ENCODE measurements around the gene CDK10.

CDK10 gene

DNA sequence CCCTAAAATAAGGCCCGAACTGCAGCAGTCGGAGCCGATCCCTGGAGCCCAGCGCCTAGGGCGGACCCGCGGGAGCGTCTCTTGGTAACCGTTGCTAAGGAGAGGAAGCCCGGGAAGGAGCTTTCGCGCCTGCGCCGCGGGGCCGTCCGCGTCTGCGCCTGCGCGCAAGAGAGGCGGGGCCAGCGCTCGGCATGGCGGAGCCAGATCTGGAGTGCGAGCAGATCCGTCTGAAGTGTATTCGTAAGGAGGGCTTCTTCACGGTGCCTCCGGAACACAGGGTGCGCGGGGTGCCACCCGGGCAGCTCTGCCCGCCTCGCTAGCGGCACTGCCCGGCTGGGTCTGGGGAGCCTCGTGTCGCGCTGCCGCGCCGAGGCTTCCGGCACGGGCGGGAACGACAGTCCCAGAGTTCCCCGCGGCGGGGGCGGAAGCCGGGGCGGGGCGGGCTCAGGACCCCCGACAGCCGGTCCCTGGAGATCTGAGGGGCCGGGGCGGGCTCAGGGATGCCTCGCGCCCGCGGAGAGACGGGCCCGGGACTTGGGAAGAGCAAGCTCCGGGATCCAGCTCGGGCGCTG, at the start of gene CDK10:
Gene CDK10, plus strand, starts transcription at position 170 of the 572 bp plus-strand sequence. Its CDS starts 22 bp downstream, at position 192.
- Histone ChIP-seq H3K9ac (ENCODE audit: low read length) (peak within 1 kb of the TSS; percentile 96), H3K4me3 (ENCODE audit: low read depth, low read length) (peak within 1 kb of the TSS; percentile 84), H3K36me3 (ENCODE audit: control insufficient read depth, insufficient read depth, low read length) (peaks cover 42% of the 10 kb centered on the region), H3K9me3 (ENCODE audit: control insufficient read depth, insufficient read depth, low read depth, low read length) (peaks cover 29% of the 10 kb centered on the region), H3K4me1 (ENCODE audit: control insufficient read depth, insufficient read depth, low read length) (no peaks in the 10 kb centered on the region), H3K27ac (ENCODE audit: low read depth, low read length) (peak within 1 kb of the TSS; percentile 70; the same call in 1 of the 2 replicates), H3K27me3 (ENCODE audit: control insufficient read depth, insufficient read depth, low read length) (no peaks in the 10 kb centered on the region)

DNA sequence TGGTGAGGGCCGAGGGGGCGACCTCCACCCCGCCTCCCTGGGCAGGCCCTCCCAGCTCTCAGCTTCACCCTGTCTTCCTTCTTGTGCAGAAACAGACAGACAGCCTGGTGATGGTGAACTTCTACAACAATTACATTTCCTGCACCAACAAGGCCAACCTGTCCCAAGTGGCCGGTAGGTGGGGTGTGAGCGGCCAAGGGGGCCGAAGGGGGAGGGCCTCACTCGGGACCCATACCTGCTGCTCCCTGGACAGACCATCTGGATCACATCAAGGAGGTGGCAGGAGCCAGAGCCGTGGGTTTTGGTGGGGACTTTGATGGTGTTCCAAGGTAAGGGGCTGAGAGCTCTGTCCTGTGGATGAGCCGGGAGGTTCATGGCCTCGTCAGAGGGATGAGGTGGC, 49.1 kb upstream of the CDK10 start:
- H3K36me3 ChIP-seq (ENCODE audit: control insufficient read depth, insufficient read depth, low read length): no peaks in the 10 kb centered on the region
- no peaks in the 10 kb centered on the region for H3K9me3 ChIP-seq (ENCODE audit: control insufficient read depth, insufficient read depth, low read depth, low read length)
- H3K27me3 ChIP-seq (ENCODE audit: control insufficient read depth, insufficient read depth, low read length): peaks cover 17% of the 10 kb centered on the region; the same call in 1 of the 2 replicates
- no peak overlapping the region for H3K27ac ChIP-seq (ENCODE audit: low read depth, low read length)
- H3K4me1 ChIP-seq (ENCODE audit: control insufficient read depth, insufficient read depth, low read length): no peaks in the 10 kb centered on the region; the same call in 1 of the 2 replicates
- no peak overlapping the region for H3K9ac ChIP-seq (ENCODE audit: low read length)
- H3K4me3 ChIP-seq (ENCODE audit: low read depth, low read length): no peak overlapping the region

DNA sequence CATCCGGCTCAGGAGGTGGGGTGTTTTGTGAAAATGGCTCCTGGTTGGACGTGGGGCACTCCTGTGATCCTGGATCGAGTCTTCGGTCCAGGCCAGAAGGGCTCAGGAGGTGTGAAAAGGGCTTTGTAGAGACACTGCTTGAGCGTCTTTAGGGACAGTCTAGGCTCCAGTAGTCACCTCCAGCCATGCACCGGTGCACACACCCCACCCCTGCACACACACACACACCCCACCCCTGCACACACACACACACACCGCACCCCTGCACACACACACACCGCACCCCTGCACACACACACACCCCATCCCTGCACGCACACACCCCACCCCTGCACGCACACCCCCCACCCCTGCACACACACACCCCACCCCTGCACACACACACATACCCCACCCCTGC, 48.0 kb upstream of the CDK10 start:
- Histone ChIP-seq H3K36me3 (ENCODE audit: control insufficient read depth, insufficient read depth, low read length) (no peaks in the 10 kb centered on the region), H3K27ac (ENCODE audit: low read depth, low read length) (no peak overlapping the region), H3K27me3 (ENCODE audit: control insufficient read depth, insufficient read depth, low read length) (peaks cover 17% of the 10 kb centered on the region; the same call in 1 of the 2 replicates), H3K9me3 (ENCODE audit: control insufficient read depth, insufficient read depth, low read depth, low read length) (no peaks in the 10 kb centered on the region), H3K4me3 (ENCODE audit: low read depth, low read length) (no peak overlapping the region), H3K9ac (ENCODE audit: low read length) (no peak overlapping the region), H3K4me1 (ENCODE audit: control insufficient read depth, insufficient read depth, low read length) (no peaks in the 10 kb centered on the region; the same call in 1 of the 2 replicates)

DNA sequence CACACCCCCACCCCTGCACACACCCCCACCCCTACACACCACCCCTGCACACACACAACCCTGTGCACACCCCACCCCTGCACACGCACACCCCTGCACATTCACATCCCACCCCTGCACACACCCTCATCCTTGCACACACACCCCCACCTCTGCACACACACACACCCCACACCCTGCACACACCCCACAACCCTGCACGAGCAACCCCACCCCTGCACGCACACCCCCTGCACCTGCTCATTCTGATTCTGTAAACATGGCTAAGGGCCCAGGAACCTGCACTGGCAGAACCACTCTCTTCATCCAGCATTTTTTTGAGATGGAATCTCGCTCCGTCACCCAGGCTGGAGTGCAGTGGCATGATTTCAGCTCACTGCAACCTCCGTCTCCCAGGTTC, 47.1 kb upstream of the CDK10 start:
- H3K27ac ChIP-seq (ENCODE audit: low read depth, low read length): no peak overlapping the region
- no peaks in the 10 kb centered on the region for H3K36me3 ChIP-seq (ENCODE audit: control insufficient read depth, insufficient read depth, low read length)
- H3K9me3 ChIP-seq (ENCODE audit: control insufficient read depth, insufficient read depth, low read depth, low read length): no peaks in the 10 kb centered on the region
- H3K9ac ChIP-seq (ENCODE audit: low read length): no peak overlapping the region
- no peak overlapping the region for H3K4me3 ChIP-seq (ENCODE audit: low read depth, low read length)
- no peaks in the 10 kb centered on the region; the same call in 1 of the 2 replicates for H3K4me1 ChIP-seq (ENCODE audit: control insufficient read depth, insufficient read depth, low read length)
- H3K27me3 ChIP-seq (ENCODE audit: control insufficient read depth, insufficient read depth, low read length): peaks cover 13% of the 10 kb centered on the region; the same call in 1 of the 2 replicates

DNA sequence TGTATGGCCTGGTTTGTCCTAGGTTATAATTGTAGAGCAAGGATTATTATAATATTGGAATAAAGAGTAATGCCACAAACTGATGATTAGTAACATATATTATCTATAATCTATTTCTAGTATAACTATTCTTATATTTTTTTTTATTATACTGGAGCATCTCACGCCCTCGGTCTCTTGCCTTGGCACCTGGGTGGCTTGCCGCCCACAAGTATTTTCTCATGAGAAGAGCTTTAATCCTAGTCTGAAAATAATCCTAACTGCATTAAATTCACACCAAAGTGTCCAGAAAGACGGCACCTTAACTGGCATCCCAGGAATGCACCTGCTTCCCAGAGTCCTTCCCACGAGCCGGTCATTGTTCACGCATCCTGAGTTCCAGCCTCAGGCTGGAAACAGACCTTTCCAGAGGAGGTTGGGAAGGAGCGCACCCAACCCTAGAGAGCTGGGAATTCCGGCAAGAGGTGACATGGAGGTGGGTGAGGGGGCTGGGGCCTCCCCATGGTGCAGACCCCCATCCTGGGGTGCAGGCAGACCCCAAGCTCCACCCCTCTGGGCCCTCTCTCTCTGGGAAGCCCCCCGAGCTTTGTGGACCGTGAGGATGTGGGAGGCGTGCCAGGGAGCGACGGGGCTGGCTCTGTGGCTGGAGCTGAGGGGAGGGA, 44.9 kb upstream of the CDK10 start:
- Histone ChIP-seq H3K4me3 (ENCODE audit: low read depth, low read length) (no peak overlapping the region), H3K9me3 (ENCODE audit: control insufficient read depth, insufficient read depth, low read depth, low read length) (no peaks in the 10 kb centered on the region), H3K27ac (ENCODE audit: low read depth, low read length) (no peak overlapping the region), H3K4me1 (ENCODE audit: control insufficient read depth, insufficient read depth, low read length) (no peaks in the 10 kb centered on the region; the same call in 1 of the 2 replicates), H3K9ac (ENCODE audit: low read length) (no peak overlapping the region), H3K27me3 (ENCODE audit: control insufficient read depth, insufficient read depth, low read length) (no peaks in the 10 kb centered on the region; the same call in 1 of the 2 replicates), H3K36me3 (ENCODE audit: control insufficient read depth, insufficient read depth, low read length) (peaks cover 19% of the 10 kb centered on the region)

DNA sequence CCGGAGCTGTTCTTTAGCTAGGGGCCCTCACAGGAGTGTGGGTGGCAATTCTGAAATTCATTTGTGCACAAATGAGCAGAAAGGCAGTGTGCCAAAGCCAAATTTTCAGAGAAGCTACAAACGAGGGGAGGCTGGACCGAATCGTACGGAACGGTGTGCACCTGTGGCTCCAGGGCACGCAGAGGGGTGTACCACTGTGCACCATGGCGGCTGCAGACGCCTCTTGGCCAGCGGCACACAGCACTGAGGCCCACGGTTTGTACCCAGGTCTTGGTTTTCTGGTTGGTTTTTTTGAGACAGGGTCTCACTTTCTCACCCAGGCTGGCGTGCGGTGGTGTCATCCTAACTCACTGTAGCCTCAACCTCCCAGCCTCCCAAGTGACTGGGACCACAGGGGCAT, 43.9 kb upstream of the CDK10 start:
- H3K4me3 ChIP-seq (ENCODE audit: low read depth, low read length): no peak overlapping the region
- H3K27ac ChIP-seq (ENCODE audit: low read depth, low read length): no peak overlapping the region
- H3K9ac ChIP-seq (ENCODE audit: low read length): no peak overlapping the region
- H3K36me3 ChIP-seq (ENCODE audit: control insufficient read depth, insufficient read depth, low read length): peaks cover 25% of the 10 kb centered on the region
- H3K4me1 ChIP-seq (ENCODE audit: control insufficient read depth, insufficient read depth, low read length): no peaks in the 10 kb centered on the region; the same call in 1 of the 2 replicates
- no peaks in the 10 kb centered on the region; the same call in 1 of the 2 replicates for H3K27me3 ChIP-seq (ENCODE audit: control insufficient read depth, insufficient read depth, low read length)
- H3K9me3 ChIP-seq (ENCODE audit: control insufficient read depth, insufficient read depth, low read depth, low read length): no peaks in the 10 kb centered on the region

DNA sequence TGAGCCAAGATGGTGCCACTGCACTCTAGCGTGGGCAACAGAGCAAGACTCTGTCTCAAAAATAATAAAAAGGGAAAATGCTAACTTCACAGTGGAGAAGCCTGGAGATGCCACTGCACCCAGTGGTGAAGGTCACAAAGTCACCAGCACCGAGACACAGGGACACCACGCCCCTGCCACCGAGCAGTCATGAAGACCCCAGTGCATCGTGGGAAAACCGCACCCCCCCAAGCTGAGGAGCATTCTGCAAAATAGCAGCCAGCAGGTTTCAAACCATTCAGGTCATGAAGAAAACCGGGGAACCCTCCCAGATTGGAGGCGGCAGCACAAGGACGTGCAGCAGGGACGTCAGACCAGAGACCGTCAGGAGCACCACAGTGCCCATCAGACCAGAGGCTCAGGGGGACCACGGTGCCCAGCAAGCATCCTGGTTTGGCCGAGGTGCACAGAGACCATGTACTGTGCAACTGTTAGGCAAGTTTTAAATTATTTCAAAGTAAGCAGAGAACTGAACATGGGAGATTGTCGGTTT, 42.7 kb upstream of the CDK10 start:
- H3K36me3 ChIP-seq (ENCODE audit: control insufficient read depth, insufficient read depth, low read length): peaks cover 30% of the 10 kb centered on the region
- H3K27ac ChIP-seq (ENCODE audit: low read depth, low read length): no peak overlapping the region
- no peaks in the 10 kb centered on the region; the same call in 1 of the 2 replicates for H3K4me1 ChIP-seq (ENCODE audit: control insufficient read depth, insufficient read depth, low read length)
- no peaks in the 10 kb centered on the region for H3K9me3 ChIP-seq (ENCODE audit: control insufficient read depth, insufficient read depth, low read depth, low read length)
- H3K9ac ChIP-seq (ENCODE audit: low read length): no peak overlapping the region
- no peaks in the 10 kb centered on the region for H3K27me3 ChIP-seq (ENCODE audit: control insufficient read depth, insufficient read depth, low read length)
- no peak overlapping the region for H3K4me3 ChIP-seq (ENCODE audit: low read depth, low read length)

DNA sequence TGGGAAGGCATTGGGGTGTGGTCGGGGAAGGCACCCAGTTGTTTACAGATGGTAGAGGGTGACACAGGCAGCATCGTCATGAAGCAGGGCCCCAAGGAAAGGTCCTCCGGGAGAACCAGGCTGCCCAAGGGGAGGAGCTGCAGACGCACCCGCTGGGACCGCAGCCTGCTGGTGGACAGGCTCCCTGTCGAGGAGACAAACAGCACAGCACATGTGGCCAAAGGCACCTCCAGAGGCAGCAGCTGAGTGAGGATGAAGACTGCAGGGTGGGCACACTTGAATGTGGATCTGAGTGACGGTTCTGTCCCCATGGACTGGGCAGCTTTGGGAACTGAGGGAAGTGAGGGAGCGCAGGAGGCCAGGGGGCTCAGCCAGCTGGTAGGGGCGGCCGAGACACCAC, 41.4 kb upstream of the CDK10 start:
- no peaks in the 10 kb centered on the region for H3K9me3 ChIP-seq (ENCODE audit: control insufficient read depth, insufficient read depth, low read depth, low read length)
- no peak overlapping the region for H3K27ac ChIP-seq (ENCODE audit: low read depth, low read length)
- H3K27me3 ChIP-seq (ENCODE audit: control insufficient read depth, insufficient read depth, low read length): no peaks in the 10 kb centered on the region
- no peak overlapping the region for H3K4me3 ChIP-seq (ENCODE audit: low read depth, low read length)
- no peaks in the 10 kb centered on the region; the same call in 1 of the 2 replicates for H3K4me1 ChIP-seq (ENCODE audit: control insufficient read depth, insufficient read depth, low read length)
- H3K9ac ChIP-seq (ENCODE audit: low read length): no peak overlapping the region
- peaks cover 37% of the 10 kb centered on the region for H3K36me3 ChIP-seq (ENCODE audit: control insufficient read depth, insufficient read depth, low read length)

DNA sequence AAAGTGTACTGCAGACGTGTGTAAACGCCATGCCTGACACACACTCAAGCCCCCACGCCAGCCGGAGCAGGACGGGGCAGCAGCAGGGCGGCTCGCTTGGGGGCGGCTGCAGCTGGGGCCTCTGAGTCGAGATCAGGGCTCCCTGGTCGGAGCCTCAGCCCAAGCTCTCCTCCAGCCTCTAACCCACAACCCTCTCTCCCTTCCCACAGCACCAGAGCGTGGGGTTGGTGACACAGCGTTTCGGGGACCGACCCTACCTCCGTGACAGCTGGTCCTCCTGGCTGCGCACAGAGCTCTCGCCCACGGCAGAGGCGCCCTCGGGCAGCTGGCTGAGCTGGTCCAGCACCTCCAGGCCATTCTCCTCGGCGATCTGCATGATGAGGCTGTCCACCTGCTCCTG, 40.2 kb upstream of the CDK10 start:
- H3K27ac ChIP-seq (ENCODE audit: low read depth, low read length): no peak overlapping the region
- no peaks in the 10 kb centered on the region for H3K9me3 ChIP-seq (ENCODE audit: control insufficient read depth, insufficient read depth, low read depth, low read length)
- H3K4me3 ChIP-seq (ENCODE audit: low read depth, low read length): no peak overlapping the region
- no peaks in the 10 kb centered on the region for H3K27me3 ChIP-seq (ENCODE audit: control insufficient read depth, insufficient read depth, low read length)
- no peak overlapping the region for H3K9ac ChIP-seq (ENCODE audit: low read length)
- peaks cover 45% of the 10 kb centered on the region for H3K36me3 ChIP-seq (ENCODE audit: control insufficient read depth, insufficient read depth, low read length)
- H3K4me1 ChIP-seq (ENCODE audit: control insufficient read depth, insufficient read depth, low read length): no peaks in the 10 kb centered on the region; the same call in 1 of the 2 replicates

DNA sequence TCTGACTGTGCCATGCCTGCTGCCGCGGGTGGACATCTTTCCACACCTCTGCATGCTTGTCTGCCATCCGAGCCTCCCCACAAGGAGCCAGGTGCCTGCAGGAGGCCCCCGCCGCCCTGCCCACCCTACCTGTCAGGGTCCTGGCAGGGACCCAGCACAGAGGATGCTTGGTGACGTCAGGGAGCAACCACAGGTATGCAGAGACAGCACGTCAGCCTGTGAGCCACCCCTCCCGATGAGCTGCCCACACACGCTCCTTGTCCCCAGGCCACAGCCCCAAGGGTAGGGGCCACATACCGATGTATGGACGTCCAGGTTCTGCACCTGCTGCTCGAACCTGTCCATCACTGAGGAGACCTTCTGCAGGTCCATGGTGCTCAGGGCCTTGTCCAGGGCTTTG, 39.6 kb upstream of the CDK10 start:
- peaks cover 52% of the 10 kb centered on the region for H3K36me3 ChIP-seq (ENCODE audit: control insufficient read depth, insufficient read depth, low read length)
- H3K27ac ChIP-seq (ENCODE audit: low read depth, low read length): no peak overlapping the region

DNA sequence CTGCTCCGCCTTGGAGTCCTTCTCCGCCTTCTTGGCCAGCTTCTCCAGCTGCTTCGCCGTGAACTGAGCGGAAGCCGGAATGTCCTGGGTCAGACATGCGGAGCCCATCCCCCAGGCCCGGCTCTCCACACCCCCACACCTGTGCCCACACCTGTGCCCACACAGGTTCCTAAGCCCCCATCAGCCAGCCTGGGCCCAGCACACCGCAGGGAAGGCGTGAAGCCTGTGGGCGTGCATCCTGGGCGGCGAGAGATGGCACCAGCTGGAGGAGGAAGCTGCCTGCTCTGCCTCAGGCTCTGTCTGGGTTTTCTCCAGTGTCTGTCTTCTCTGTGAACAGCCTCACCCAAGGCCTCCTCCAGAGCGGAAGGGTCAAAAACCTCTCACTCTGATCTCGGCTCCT, 34.9 kb upstream of the CDK10 start:
- H3K36me3 ChIP-seq (ENCODE audit: control insufficient read depth, insufficient read depth, low read length): peaks cover 51% of the 10 kb centered on the region
- H3K4me3 ChIP-seq (ENCODE audit: low read depth, low read length): no peak overlapping the region
- H3K9me3 ChIP-seq (ENCODE audit: control insufficient read depth, insufficient read depth, low read depth, low read length): no peaks in the 10 kb centered on the region
- H3K9ac ChIP-seq (ENCODE audit: low read length): no peak overlapping the region
- H3K27me3 ChIP-seq (ENCODE audit: control insufficient read depth, insufficient read depth, low read length): no peaks in the 10 kb centered on the region
- H3K4me1 ChIP-seq (ENCODE audit: control insufficient read depth, insufficient read depth, low read length): peaks cover 2% of the 10 kb centered on the region
- no peak overlapping the region for H3K27ac ChIP-seq (ENCODE audit: low read depth, low read length)

More for the DNA sequence above, 39.6 kb upstream of the CDK10 start:
- no peaks in the 10 kb centered on the region; the same call in 1 of the 2 replicates for H3K4me1 ChIP-seq (ENCODE audit: control insufficient read depth, insufficient read depth, low read length)
- H3K9ac ChIP-seq (ENCODE audit: low read length): no peak overlapping the region
- H3K4me3 ChIP-seq (ENCODE audit: low read depth, low read length): no peak overlapping the region
- no peaks in the 10 kb centered on the region for H3K9me3 ChIP-seq (ENCODE audit: control insufficient read depth, insufficient read depth, low read depth, low read length)
- H3K27me3 ChIP-seq (ENCODE audit: control insufficient read depth, insufficient read depth, low read length): no peaks in the 10 kb centered on the region

Measured in HUES6 (cell line).